HepG2 (cell line): ENCODE data around the gene ATP2B3. TPM values are rescaled to one million over a fixed set of nuclear protein-coding genes. Genes with fewer than 3 reads are reported as not detected.
A peak's percentile ranks its signal among the peaks of the same experiment; 100 is the strongest.

Source experiments
- CENPX ChIP-seq: sonication (generic); formaldehyde crosslinking; IDR thresholded peaks from 2 replicates; pipeline ENCODE4 v1.9.0; 2021; ENCODE audit warnings: mild to moderate bottlenecking, missing genetic modification reagents, moderate library complexity
- FLYWCH1 ChIP-seq: sonication (generic); formaldehyde crosslinking; IDR thresholded peaks from 2 replicates; pipeline ENCODE4 v1.8.1; 2023; ENCODE audit warnings: mild to moderate bottlenecking, missing genetic modification reagents
- KAT8 ChIP-seq: IDR thresholded peaks from 2 replicates; pipeline ENCODE4 v1.6.1; 2016; ENCODE audit warnings: missing genetic modification reagents, missing compliant biosample characterization
- NRL ChIP-seq: sonication (generic); formaldehyde crosslinking; IDR thresholded peaks from 2 replicates; pipeline ENCODE4 v1.5.0; 2020; ENCODE audit warnings: missing genetic modification reagents, mild to moderate bottlenecking, moderate library complexity, borderline replicate concordance
- POLR2G ChIP-seq: fragments of 200-400 bp; formaldehyde crosslinking; IDR thresholded peaks from 2 replicates; pipeline ENCODE4 v1.6.1; 2018; ENCODE audit warnings: mild to moderate bottlenecking, low read depth, low read length, moderate library complexity
- RBFOX2 ChIP-seq: fragments of 200-400 bp; formaldehyde crosslinking; IDR thresholded peaks from 2 replicates; pipeline ENCODE4 v1.6.1; 2017; ENCODE audit warnings: low read depth, mild to moderate bottlenecking, low read length
- ZFP62 ChIP-seq: sonication (generic); formaldehyde crosslinking; IDR thresholded peaks from 2 replicates; pipeline ENCODE4 v1.4.0; 2020; ENCODE audit warnings: missing genetic modification reagents
- ZFY ChIP-seq: sonication (generic); formaldehyde crosslinking; IDR thresholded peaks from 2 replicates; pipeline ENCODE4 v1.4.0; 2020; ENCODE audit warnings: missing genetic modification reagents
- ZMYM3 ChIP-seq: sonication (generic); formaldehyde crosslinking; IDR thresholded peaks from 2 replicates; pipeline ENCODE4 v1.5.1; 2020; ENCODE audit warnings: mild to moderate bottlenecking, missing genetic modification reagents
- ZNF10 ChIP-seq: sonication (generic); formaldehyde crosslinking; IDR thresholded peaks from 2 replicates; pipeline ENCODE4 v1.4.0; 2020; ENCODE audit warnings: mild to moderate bottlenecking, low read depth, missing genetic modification reagents, borderline replicate concordance
- ZNF510 ChIP-seq: sonication (generic); formaldehyde crosslinking; IDR thresholded peaks from 2 replicates; pipeline ENCODE4 v1.4.0; 2020; ENCODE audit warnings: low read depth, mild to moderate bottlenecking, missing genetic modification reagents
- ZNF678 ChIP-seq: sonication (generic); formaldehyde crosslinking; IDR thresholded peaks from 2 replicates; pipeline ENCODE4 v1.4.0; 2020; ENCODE audit warnings: mild to moderate bottlenecking, missing genetic modification reagents
- ZNF792 ChIP-seq: IDR thresholded peaks from 2 replicates; pipeline ENCODE4 v1.6.1; 2016
- polyA plus RNA-seq, 8 experiments: library from polyadenylated mRNA; depleted of rRNA in 3 of 8; stranded (reverse) in 7 of 8; unstranded in 1 of 8; fragments of >200 nt; fragmentation: Illumina TruSeq in 4 of 8; extraction: Trizol in 4 of 8; gene quantifications; 2 replicates each; pipeline versions ENCODE4 v1.2.1 to v1.2.3, GENCODE V29; 2011 to 2016; ENCODE audit warnings: low read depth in 4 of 8, missing spikeins in 1 of 8, mixed read lengths in 1 of 8; ENCODE audit not compliant: insufficient read depth in 1 of 8
- total RNA-seq, 5 experiments: library from RNA; depleted of rRNA; stranded (reverse); fragments of >200 nt; fragmentation: Illumina TruSeq; extraction: Trizol; gene quantifications; 2 replicates each; pipeline ENCODE4 v1.2.3, GENCODE V29; 2016; ENCODE audit warnings: low read depth in 1 of 5
- TF ChIP-seq, protein P1 (sequence below): sonication (generic); formaldehyde crosslinking; IDR thresholded peaks from 2 replicates; pipeline ENCODE4 v1.4.0; 2020; ENCODE audit warnings: missing genetic modification reagents, borderline replicate concordance
- TF ChIP-seq, protein P2 (sequence below): sonication (generic); formaldehyde crosslinking; IDR thresholded peaks from 2 replicates; pipeline ENCODE4 v1.9.0; 2021; ENCODE audit warnings: missing genetic modification reagents, borderline replicate concordance
- TF ChIP-seq, protein P3 (sequence below): sonication (generic); formaldehyde crosslinking; IDR thresholded peaks from 2 replicates; pipeline ENCODE4 v1.8.1; 2022; ENCODE audit warnings: low read depth, mild to moderate bottlenecking, missing genetic modification reagents
- TF ChIP-seq, protein P4 (sequence below): sonication (generic); formaldehyde crosslinking; IDR thresholded peaks from 2 replicates; pipeline ENCODE4 v1.5.1; 2020; ENCODE audit warnings: missing genetic modification reagents, mild to moderate bottlenecking, borderline replicate concordance
- TF ChIP-seq, protein P5 (sequence below): sonication (generic); formaldehyde crosslinking; IDR thresholded peaks from 2 replicates; pipeline ENCODE4 v1.4.0; 2020; ENCODE audit warnings: mild to moderate bottlenecking, missing genetic modification reagents
- TF ChIP-seq, protein P6 (sequence below): sonication (generic); formaldehyde crosslinking; conservative IDR thresholded peaks from 2 replicates; pipeline ENCODE4 v1.8.0; 2022; ENCODE audit warnings: mild to moderate bottlenecking, moderate library complexity, missing genetic modification reagents

Gene ATP2B3
- total and polyA plus RNA-seq, 2 of the 13 experiments (the other 11 are each of a cell fraction or from before 2014, with no cell fraction given) = not detected

DNA sequence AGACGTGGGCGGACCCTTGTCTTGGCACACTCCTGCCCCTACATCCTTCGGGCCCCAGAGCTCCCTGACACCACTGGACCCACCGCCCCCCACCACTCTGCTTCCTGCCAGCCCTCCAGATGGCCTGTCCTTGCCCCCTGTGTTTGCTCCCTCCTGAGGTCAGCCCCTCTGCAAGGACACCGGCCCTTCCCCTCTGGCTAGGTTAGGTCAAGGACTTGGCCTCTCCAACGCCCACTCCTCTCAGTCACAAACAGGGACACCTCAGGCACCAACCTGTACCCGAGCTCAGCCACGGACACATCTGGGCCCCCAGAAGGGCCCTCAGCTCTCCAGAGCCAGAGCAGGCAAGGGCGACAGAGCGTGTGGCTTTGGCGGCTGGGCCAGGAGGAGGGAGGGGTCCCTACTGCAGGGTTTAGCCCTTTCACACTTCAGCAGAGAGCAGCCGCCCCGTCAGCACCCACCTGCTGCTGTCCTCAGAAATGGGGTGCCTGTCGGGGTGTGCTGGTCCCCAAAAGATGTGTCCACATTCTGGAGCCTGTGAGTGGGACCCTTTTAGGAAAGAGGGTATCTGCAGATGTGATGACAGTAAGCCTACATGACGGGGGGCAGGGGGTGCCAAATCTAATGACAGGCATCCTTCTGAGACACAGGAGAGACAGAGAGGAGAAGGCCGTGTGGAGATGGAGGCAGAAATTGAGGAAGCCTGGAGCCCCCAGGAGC lies 106.0 kb downstream of the ATP2B3 start (continued):
- TF ChIP-seq, protein P1, sequence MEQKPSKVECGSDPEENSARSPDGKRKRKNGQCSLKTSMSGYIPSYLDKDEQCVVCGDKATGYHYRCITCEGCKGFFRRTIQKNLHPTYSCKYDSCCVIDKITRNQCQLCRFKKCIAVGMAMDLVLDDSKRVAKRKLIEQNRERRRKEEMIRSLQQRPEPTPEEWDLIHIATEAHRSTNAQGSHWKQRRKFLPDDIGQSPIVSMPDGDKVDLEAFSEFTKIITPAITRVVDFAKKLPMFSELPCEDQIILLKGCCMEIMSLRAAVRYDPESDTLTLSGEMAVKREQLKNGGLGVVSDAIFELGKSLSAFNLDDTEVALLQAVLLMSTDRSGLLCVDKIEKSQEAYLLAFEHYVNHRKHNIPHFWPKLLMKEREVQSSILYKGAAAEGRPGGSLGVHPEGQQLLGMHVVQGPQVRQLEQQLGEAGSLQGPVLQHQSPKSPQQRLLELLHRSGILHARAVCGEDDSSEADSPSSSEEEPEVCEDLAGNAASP (CRISPR knock-in tag) = peak; percentile 94; the same call in 1 of the 2 replicates
- no peak for TF ChIP-seq ZNF510 (CRISPR knock-in tag)
- no peak for TF ChIP-seq NRL (CRISPR knock-in tag)
- no peak for TF ChIP-seq ZNF678 (CRISPR knock-in tag)
- TF ChIP-seq ZMYM3 (CRISPR knock-in tag) = no peak
- TF ChIP-seq ZNF792 = no peak
- TF ChIP-seq, protein P2, sequence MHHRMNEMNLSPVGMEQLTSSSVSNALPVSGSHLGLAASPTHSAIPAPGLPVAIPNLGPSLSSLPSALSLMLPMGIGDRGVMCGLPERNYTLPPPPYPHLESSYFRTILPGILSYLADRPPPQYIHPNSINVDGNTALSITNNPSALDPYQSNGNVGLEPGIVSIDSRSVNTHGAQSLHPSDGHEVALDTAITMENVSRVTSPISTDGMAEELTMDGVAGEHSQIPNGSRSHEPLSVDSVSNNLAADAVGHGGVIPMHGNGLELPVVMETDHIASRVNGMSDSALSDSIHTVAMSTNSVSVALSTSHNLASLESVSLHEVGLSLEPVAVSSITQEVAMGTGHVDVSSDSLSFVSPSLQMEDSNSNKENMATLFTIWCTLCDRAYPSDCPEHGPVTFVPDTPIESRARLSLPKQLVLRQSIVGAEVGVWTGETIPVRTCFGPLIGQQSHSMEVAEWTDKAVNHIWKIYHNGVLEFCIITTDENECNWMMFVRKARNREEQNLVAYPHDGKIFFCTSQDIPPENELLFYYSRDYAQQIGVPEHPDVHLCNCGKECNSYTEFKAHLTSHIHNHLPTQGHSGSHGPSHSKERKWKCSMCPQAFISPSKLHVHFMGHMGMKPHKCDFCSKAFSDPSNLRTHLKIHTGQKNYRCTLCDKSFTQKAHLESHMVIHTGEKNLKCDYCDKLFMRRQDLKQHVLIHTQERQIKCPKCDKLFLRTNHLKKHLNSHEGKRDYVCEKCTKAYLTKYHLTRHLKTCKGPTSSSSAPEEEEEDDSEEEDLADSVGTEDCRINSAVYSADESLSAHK (CRISPR knock-in tag) = no peak
- no peak for TF ChIP-seq KAT8
- no peak for TF ChIP-seq ZNF10 (CRISPR knock-in tag)
- no peak for TF ChIP-seq ZFP62 (CRISPR knock-in tag)
- TF ChIP-seq RBFOX2 = peak; percentile 85
- TF ChIP-seq, protein P3, sequence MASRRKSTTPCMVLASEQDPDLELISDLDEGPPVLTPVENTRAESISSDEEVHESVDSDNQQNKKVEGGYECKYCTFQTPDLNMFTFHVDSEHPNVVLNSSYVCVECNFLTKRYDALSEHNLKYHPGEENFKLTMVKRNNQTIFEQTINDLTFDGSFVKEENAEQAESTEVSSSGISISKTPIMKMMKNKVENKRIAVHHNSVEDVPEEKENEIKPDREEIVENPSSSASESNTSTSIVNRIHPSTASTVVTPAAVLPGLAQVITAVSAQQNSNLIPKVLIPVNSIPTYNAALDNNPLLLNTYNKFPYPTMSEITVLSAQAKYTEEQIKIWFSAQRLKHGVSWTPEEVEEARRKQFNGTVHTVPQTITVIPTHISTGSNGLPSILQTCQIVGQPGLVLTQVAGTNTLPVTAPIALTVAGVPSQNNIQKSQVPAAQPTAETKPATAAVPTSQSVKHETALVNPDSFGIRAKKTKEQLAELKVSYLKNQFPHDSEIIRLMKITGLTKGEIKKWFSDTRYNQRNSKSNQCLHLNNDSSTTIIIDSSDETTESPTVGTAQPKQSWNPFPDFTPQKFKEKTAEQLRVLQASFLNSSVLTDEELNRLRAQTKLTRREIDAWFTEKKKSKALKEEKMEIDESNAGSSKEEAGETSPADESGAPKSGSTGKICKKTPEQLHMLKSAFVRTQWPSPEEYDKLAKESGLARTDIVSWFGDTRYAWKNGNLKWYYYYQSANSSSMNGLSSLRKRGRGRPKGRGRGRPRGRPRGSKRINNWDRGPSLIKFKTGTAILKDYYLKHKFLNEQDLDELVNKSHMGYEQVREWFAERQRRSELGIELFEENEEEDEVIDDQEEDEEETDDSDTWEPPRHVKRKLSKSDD (CRISPR knock-in tag) = no peak
- TF ChIP-seq, protein P4, sequence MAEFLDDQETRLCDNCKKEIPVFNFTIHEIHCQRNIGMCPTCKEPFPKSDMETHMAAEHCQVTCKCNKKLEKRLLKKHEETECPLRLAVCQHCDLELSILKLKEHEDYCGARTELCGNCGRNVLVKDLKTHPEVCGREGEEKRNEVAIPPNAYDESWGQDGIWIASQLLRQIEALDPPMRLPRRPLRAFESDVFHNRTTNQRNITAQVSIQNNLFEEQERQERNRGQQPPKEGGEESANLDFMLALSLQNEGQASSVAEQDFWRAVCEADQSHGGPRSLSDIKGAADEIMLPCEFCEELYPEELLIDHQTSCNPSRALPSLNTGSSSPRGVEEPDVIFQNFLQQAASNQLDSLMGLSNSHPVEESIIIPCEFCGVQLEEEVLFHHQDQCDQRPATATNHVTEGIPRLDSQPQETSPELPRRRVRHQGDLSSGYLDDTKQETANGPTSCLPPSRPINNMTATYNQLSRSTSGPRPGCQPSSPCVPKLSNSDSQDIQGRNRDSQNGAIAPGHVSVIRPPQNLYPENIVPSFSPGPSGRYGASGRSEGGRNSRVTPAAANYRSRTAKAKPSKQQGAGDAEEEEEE (CRISPR knock-in tag) = no peak
- TF ChIP-seq POLR2G = peak; percentile 80
- TF ChIP-seq FLYWCH1 = no peak
- peak; percentile 45; the same call in 1 of the 2 replicates for TF ChIP-seq ZFY (CRISPR knock-in tag)
- TF ChIP-seq, protein P5, sequence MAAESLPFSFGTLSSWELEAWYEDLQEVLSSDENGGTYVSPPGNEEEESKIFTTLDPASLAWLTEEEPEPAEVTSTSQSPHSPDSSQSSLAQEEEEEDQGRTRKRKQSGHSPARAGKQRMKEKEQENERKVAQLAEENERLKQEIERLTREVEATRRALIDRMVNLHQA (CRISPR knock-in tag) = no peak
- TF ChIP-seq, protein P6, sequence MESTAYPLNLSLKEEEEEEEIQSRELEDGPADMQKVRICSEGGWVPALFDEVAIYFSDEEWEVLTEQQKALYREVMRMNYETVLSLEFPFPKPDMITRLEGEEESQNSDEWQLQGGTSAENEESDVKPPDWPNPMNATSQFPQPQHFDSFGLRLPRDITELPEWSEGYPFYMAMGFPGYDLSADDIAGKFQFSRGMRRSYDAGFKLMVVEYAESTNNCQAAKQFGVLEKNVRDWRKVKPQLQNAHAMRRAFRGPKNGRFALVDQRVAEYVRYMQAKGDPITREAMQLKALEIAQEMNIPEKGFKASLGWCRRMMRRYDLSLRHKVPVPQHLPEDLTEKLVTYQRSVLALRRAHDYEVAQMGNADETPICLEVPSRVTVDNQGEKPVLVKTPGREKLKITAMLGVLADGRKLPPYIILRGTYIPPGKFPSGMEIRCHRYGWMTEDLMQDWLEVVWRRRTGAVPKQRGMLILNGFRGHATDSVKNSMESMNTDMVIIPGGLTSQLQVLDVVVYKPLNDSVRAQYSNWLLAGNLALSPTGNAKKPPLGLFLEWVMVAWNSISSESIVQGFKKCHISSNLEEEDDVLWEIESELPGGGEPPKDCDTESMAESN (CRISPR knock-in tag) = no peak
- no peak for TF ChIP-seq CENPX
